ENCODE measurements around the gene DNAH1. TPM values are rescaled to one million over a fixed set of nuclear protein-coding genes. Genes with fewer than 3 reads are reported as not detected.
"Not testable (repeated sequence)": the region's sequence is repeated elsewhere in the genome, so short reads cannot be mapped to it uniquely, and the experiment has no call there.

DNAH1 gene
- total and polyA plus RNA-seq, 2 experiments from 2014 or later: 0.81 to 4.0 TPM

DNA sequence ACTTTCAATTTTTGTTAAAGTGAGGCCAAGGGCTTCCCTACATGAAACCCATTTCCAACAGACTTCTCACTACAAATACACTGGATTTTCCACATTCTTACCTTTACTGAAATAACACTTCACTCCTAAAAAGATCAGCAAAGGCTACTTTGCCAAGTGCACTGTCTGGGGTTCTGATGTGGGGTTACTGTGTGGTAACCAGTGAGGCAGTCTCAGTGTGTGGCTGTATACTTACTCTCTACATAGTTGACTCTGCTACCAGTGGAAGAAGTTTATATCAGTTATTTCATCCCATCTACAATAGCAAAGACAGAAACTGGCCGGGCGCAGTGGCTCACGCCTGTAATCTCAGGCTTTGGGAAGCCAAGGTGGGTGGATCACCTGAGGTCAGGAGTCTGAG is 43.3 kb upstream of the DNAH1 start:
- no peak for DNase-seq
- no peaks in the 10 kb centered on the region for H3K9me2 ChIP-seq (ENCODE audit: insufficient read depth)
- H3K9ac ChIP-seq: no peak overlapping the region
- H2AFZ ChIP-seq: no peak overlapping the region
- peaks cover 29% of the 10 kb centered on the region; the same call in 1 of the 2 replicates for H3K36me3 ChIP-seq (ENCODE audit: low read depth)
- no peak for TF ChIP-seq EZH2 (IDR thresholded peaks at IDR 0.05; ENCODE audit: insufficient read depth, poor library complexity, severe bottlenecking)
- no peak for TF ChIP-seq EZH2phosphoT487 (IDR thresholded peaks at IDR 0.05; ENCODE audit: insufficient read depth, low read depth)
- in situ Hi-C loops (cut with MboI): no loop called here
- peaks cover 44% of the 10 kb centered on the region for H4K20me1 ChIP-seq (ENCODE audit: insufficient read depth)
- H3K79me2 ChIP-seq (ENCODE audit: insufficient read depth): peaks cover 100% of the 10 kb centered on the region
- H3K4me3 ChIP-seq: no peak overlapping the region
- H3K4me1 ChIP-seq (ENCODE audit: insufficient read depth): peaks cover 32% of the 10 kb centered on the region
- H3F3A ChIP-seq (ENCODE audit: insufficient read depth): peaks cover 38% of the 10 kb centered on the region
- no peaks in the 10 kb centered on the region for H3K27me3 ChIP-seq (replicated peaks; ENCODE audit: insufficient read depth)
- no peak overlapping the region for H3K27ac ChIP-seq
- no peaks in the 10 kb centered on the region for H3K9me3 ChIP-seq (ENCODE audit: low read depth)
- 76 to 85% methylated on average over 3 of the region's 3 CpGs for WGBS, 2 experiments (ENCODE audit: low coverage in 1 of 2, low lambda C conversion rate in 2 of 2, missing lambda C conversion rate in 2 of 2)
- H3K4me2 ChIP-seq (ENCODE audit: unreplicated experiment): no peak overlapping the region

DNA sequence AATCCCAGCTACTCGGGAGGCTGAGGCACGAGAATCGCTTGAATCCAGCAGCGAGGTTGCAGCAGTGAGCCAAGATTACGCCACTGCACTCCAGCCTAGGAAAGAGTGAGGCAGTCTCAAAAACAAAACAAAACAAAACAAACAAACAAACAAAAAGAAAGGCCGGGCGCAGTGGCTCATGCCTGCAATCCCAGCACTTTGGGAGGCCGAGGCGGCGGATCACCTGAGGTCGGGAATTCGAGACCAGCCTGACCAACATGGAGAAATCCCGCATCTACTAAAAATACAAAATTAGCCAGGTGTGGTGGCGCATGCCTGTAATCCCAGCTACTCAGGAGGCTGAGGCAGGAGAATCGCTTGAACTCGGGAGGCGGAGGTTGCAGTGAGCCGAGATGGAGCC is 41.3 kb upstream of the DNAH1 start:
- not testable (repeated sequence) for H3K27ac ChIP-seq

DNA sequence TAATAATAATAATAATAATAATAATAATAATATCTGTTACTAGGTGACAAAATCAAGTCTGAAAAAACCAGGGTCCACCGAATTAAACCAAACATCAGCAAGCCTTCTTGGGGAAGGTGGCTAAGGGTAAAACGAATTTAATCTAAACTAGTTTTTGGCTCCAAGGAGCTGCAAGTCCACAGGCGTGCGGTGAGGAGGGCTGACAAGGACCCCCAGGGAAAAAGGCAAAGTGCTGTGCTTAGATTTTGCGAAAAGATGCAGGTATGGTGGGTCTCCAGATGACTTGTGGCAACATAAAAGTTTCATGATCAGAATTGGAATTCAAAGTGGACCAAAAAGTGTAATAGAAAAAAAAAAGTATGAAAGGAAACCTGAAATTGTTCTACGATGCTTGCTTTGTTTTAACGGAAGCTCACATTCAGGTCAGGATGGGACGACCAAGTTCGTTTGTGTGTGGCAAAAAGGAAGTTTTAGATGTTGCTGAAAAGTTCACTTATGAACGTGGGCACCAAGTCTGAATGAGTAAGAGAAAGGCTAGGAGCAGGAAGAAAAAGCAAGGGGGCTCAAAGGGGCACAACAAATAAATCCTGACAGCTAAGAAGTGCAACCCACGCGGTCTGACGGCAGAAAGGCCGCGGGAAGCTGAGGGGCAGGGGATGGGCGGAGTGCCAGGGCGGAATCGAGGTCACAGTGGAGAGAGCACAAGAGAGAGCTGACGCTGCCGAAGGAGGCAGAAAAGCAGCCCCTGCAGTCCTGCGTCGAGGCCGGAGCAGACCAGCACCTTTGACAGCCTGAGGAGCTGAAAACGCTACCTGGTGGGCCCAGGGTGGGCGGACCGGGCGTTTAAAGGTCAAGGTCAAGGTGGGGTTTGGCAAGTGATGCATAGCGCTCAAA is 38.8 kb upstream of the DNAH1 start:
- Histone ChIP-seq H3K27ac (peak overlapping the region; percentile 86), H3K36me3 (ENCODE audit: low read depth) (no peaks in the 10 kb centered on the region), H3K9me3 (ENCODE audit: low read depth) (no peaks in the 10 kb centered on the region), H3K9ac (peak overlapping the region; percentile 92), H4K20me1 (ENCODE audit: insufficient read depth) (peaks cover 23% of the 10 kb centered on the region; the same call in 1 of the 2 replicates), H3K4me1 (ENCODE audit: insufficient read depth) (peaks cover 37% of the 10 kb centered on the region), H2AFZ (no peak overlapping the region), H3K27me3 (replicated peaks; ENCODE audit: insufficient read depth) (no peaks in the 10 kb centered on the region), H3K4me3 (peak overlapping the region; percentile 92), H3F3A (ENCODE audit: insufficient read depth) (peaks cover 41% of the 10 kb centered on the region), H3K79me2 (ENCODE audit: insufficient read depth) (peaks cover 67% of the 10 kb centered on the region), H3K9me2 (ENCODE audit: insufficient read depth) (no peaks in the 10 kb centered on the region), H3K4me2 (ENCODE audit: unreplicated experiment) (peak overlapping the region; percentile 95)
- peak; percentile 77 for DNase-seq
- 1 to 2% methylated on average over 28 of the region's 28 CpGs for WGBS, 2 experiments (ENCODE audit: low coverage in 1 of 2, low lambda C conversion rate in 2 of 2, missing lambda C conversion rate in 2 of 2)
- TF ChIP-seq EZH2 (IDR thresholded peaks at IDR 0.05; ENCODE audit: insufficient read depth, poor library complexity, severe bottlenecking) (no peak), EZH2phosphoT487 (IDR thresholded peaks at IDR 0.05; ENCODE audit: insufficient read depth, low read depth) (no peak)
- in situ Hi-C loops (cut with MboI): no loop called here

More for the DNA sequence above, 41.3 kb upstream of the DNAH1 start:
- DNase-seq; H3K27me3 ChIP-seq (replicated peaks; ENCODE audit: insufficient read depth); H3K9me2 ChIP-seq (ENCODE audit: insufficient read depth); H3K9me3 ChIP-seq (ENCODE audit: low read depth); in situ Hi-C loops (cut with MboI); H3K4me3 ChIP-seq; H3K9ac ChIP-seq; H2AFZ ChIP-seq: not testable (repeated sequence)
- H3K4me1 ChIP-seq (ENCODE audit: insufficient read depth): peaks cover 37% of the 10 kb centered on the region
- WGBS, 2 experiments (ENCODE audit: low coverage in 1 of 2, low lambda C conversion rate in 2 of 2, missing lambda C conversion rate in 2 of 2): 92% methylated on average over 18 of the region's 18 CpGs
- peak overlapping the region; percentile 95 for H3K4me2 ChIP-seq (ENCODE audit: unreplicated experiment)
- H3K79me2 ChIP-seq (ENCODE audit: insufficient read depth): peaks cover 92% of the 10 kb centered on the region
- peaks cover 39% of the 10 kb centered on the region for H4K20me1 ChIP-seq (ENCODE audit: insufficient read depth)
- peaks cover 12% of the 10 kb centered on the region; the same call in 1 of the 2 replicates for H3K36me3 ChIP-seq (ENCODE audit: low read depth)
- H3F3A ChIP-seq (ENCODE audit: insufficient read depth): peaks cover 39% of the 10 kb centered on the region

DNA sequence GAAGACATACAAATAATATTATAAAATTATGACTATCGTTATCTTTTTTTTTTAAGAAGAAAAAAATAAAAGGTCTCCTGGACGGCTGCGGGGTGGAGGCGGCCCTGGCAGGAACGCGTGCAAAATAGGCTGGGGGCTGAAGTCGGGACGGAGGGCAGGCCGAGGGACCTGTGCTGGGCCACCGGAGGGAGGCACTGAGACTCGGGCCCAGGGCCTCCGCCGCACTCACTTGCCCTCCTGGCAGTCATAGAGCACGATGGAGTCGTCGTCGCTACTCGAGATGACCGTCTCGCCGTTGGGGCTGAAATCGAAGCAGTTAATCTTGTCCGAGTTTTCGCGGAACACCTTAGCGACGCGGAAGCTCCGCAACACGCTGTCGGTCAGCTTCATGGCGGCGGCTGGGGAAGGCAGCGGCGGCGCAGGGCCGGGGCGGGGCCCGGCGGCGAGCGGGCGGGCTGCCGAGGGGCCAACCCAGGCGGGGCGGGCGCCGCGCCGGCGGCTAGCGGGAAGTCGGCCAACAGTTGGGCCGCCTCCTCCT is 38.1 kb upstream of the DNAH1 start:
- 1% methylated on average over 13 to 52 of the region's 54 CpGs for WGBS, 2 experiments (ENCODE audit: low coverage in 1 of 2, low lambda C conversion rate in 2 of 2, missing lambda C conversion rate in 2 of 2)
- H3K4me2 ChIP-seq (ENCODE audit: unreplicated experiment): peak overlapping the region; percentile 95
- peaks cover 23% of the 10 kb centered on the region; the same call in 1 of the 2 replicates for H4K20me1 ChIP-seq (ENCODE audit: insufficient read depth)
- peaks cover 43% of the 10 kb centered on the region for H3F3A ChIP-seq (ENCODE audit: insufficient read depth)
- peak overlapping the region; percentile 86 for H3K27ac ChIP-seq
- H3K79me2 ChIP-seq (ENCODE audit: insufficient read depth): peaks cover 60% of the 10 kb centered on the region
- peak; percentile 81 for DNase-seq
- H3K9me3 ChIP-seq (ENCODE audit: low read depth): no peaks in the 10 kb centered on the region
- no peaks in the 10 kb centered on the region for H3K9me2 ChIP-seq (ENCODE audit: insufficient read depth)
- H3K36me3 ChIP-seq (ENCODE audit: low read depth): no peaks in the 10 kb centered on the region
- H3K4me1 ChIP-seq (ENCODE audit: insufficient read depth): peaks cover 38% of the 10 kb centered on the region
- in situ Hi-C loops (cut with MboI): no loop called here
- peak overlapping the region; percentile 92 for H3K4me3 ChIP-seq
- peak overlapping the region; percentile 92 for H3K9ac ChIP-seq
- no peak overlapping the region for H2AFZ ChIP-seq
- no peaks in the 10 kb centered on the region for H3K27me3 ChIP-seq (replicated peaks; ENCODE audit: insufficient read depth)
- TF ChIP-seq EZH2phosphoT487 (IDR thresholded peaks at IDR 0.05; ENCODE audit: insufficient read depth, low read depth) (no peak), EZH2 (IDR thresholded peaks at IDR 0.05; ENCODE audit: insufficient read depth, poor library complexity, severe bottlenecking) (no peak)
